ENCODE data around the gene FKBP7.

Gene FKBP7

DNA sequence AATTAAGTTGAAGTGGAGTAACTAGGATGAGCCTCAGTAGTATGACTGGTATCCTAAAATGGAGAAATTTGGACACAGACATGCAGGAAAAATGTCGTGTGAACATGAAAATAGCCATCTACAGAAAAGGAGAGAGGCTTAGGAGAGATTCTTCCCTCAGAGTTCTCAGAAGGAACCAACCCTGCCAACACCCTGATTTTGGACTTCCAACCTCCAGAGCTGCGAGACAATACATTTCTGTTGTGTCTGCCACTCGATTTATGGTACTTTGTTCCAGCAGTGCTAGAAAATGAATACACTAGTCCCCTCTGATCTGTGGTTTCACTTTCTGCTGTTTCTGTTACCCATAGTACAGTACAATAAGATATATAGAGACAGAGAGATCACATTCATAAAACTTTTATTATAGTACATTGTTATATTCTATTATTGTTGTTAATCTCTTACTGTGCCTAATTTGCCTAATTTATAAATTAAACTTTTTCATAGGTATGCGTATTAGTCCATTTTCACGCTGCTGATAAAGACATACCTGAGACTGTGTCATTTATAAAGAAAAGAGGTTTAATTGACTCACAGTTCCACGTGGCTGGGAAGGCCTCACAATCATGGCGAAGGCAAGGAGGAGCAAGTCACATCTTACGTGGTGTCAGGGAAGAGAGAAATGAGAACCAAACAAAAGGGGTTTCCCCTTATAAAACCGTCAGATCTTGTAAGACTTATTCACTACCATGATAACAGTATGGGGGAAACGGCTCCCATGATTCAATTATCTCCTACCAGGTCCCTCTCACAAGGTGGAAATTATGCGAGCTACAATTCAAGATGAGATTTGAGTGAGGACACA is 43.1 kb upstream of the FKBP7 start:
- FAIRE-seq (no peak), DNase-seq (ENCODE audit: insufficient read length, low spot score) (no peak)
- TF ChIP-seq, protein P1, sequence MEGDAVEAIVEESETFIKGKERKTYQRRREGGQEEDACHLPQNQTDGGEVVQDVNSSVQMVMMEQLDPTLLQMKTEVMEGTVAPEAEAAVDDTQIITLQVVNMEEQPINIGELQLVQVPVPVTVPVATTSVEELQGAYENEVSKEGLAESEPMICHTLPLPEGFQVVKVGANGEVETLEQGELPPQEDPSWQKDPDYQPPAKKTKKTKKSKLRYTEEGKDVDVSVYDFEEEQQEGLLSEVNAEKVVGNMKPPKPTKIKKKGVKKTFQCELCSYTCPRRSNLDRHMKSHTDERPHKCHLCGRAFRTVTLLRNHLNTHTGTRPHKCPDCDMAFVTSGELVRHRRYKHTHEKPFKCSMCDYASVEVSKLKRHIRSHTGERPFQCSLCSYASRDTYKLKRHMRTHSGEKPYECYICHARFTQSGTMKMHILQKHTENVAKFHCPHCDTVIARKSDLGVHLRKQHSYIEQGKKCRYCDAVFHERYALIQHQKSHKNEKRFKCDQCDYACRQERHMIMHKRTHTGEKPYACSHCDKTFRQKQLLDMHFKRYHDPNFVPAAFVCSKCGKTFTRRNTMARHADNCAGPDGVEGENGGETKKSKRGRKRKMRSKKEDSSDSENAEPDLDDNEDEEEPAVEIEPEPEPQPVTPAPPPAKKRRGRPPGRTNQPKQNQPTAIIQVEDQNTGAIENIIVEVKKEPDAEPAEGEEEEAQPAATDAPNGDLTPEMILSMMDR (IDR thresholded peaks at IDR 0.05; ENCODE audit: insufficient read depth, missing control alignments), result no peak

DNA sequence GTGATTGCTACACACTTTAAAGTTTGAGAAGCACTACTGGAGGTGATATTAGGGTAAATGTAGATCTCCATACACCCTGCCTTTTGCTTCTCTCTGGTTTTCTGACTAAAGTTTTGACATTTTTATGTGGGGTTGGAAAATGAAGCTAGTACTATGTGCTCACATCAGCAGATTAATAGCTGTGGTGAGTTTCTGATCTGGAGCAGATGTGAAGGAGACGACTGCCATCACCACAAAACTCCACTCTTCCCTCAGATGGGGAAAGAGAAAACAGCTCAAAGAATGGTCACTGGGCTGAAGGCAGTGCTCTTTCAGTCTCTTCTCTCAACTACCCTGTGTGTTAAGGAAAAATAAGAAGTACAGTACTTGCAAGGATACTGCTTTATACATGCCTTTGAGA is 39.1 kb upstream of the FKBP7 start:
- DNase-seq (ENCODE audit: insufficient read length, low spot score), result no peak
- TF ChIP-seq, protein P1 (IDR thresholded peaks at IDR 0.05; ENCODE audit: insufficient read depth, missing control alignments), result no peak
- FAIRE-seq, result no peak

DNA sequence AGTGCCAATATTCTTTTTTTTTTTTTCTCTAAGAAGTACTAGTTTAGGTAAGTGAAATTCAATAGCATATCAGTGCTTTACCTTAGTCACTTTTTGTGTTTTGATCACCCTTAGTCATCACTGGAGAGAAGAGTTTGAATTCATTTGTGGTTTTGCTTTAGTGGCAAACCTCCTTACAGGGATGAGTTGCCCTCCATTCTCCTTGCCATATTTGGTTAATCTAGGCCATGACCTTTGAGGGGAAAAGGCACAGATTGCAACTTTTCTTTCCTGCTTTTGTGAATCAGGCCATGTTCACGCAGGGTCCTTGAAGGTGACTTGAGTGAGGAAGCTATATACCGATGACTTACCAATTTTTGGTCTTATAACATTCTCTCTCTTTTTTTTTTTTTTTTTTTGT is 36.3 kb upstream of the FKBP7 start:
- no peak for DNase-seq (ENCODE audit: insufficient read length, low spot score)
- FAIRE-seq, result no peak
- TF ChIP-seq, protein P1 (IDR thresholded peaks at IDR 0.05; ENCODE audit: insufficient read depth, missing control alignments), result no peak

DNA sequence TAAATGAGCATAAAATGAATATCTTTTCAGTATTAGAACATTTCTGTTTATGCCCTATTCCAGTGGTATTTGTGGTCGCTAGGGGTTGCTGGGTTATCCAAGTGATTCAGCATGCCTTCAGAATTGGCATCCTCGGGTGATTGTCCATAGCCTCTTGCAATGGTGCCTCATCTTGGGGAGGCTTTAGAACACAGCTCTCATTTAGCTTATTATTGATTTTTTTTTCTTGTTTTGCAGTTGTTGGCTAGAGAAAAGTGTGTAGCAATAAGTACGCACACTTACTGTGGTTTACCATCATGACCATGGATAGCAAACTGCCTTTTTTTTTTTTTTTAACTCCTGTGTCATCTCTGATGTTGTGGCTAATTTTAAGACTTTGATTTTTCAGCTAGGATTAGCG is 35.5 kb upstream of the FKBP7 start:
- TF ChIP-seq, protein P1 (IDR thresholded peaks at IDR 0.05; ENCODE audit: insufficient read depth, missing control alignments), result no peak
- DNase-seq (ENCODE audit: insufficient read length, low spot score), result no peak
- FAIRE-seq, result no peak

DNA sequence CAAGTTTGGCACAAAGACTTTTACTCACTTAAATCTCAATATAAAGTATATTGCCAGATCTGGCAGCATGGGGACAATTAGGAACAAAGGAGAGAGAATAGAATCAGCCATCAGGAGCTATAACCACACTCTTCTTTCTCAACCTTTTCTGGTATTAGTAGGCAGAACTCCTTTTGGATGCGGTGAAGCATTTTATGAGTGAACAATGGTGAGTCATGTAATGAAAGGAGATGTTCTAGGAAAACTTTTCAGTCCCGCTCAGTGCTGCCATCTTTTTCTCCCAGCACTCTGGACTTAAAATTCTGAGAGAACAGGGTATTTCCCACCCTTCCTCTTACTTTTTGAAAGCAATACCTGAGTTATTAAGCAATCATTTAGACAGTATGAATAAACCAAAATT is 34.1 kb upstream of the FKBP7 start:
- FAIRE-seq (no peak), DNase-seq (ENCODE audit: insufficient read length, low spot score) (no peak)

DNA sequence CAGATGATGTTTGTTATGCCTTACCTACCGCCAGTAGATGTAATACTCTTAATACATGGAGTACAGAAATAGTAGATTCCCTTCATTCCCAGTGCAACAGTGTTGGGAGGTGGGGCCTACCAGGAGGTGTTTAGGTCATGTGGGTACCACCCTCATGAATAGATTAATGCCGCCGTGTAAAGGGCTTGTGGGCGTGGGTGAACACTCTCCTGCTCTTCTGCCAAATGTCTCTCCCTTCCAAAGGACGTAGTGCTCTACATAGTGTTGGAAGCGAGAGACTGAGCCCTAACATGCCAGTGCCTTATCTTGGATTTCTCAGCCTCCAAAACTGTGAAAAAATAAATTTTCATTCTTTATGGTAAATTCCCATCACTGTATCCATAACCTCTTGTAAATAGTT is 32.0 kb upstream of the FKBP7 start:
- FAIRE-seq (no peak), DNase-seq (ENCODE audit: insufficient read length, low spot score) (no peak)
- TF ChIP-seq, protein P1 (IDR thresholded peaks at IDR 0.05; ENCODE audit: insufficient read depth, missing control alignments), result no peak

More for the DNA sequence above, 34.1 kb upstream of the FKBP7 start:
- TF ChIP-seq, protein P1 (IDR thresholded peaks at IDR 0.05; ENCODE audit: insufficient read depth, missing control alignments), result no peak

DNA sequence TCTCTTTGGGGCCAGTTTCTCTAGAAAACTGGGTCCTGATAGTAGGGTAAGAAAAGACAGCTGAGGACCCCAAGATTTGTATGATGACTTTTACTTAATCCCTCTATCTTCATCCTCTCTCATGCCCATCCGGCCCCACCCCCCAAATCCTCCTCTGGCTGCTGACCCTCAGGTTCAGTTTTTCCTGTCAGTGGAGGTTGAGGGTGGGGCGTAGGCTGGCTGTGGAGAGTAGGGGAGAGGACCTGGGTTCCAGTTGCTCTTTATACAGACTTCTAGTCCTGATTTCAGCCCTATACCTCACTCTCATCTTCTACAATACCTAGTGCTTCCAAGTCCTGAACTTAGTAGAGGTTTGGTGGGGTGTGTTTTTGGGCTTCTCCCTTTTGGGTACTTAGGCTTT is 30.2 kb upstream of the FKBP7 start:
- DNase-seq (ENCODE audit: insufficient read length, low spot score), result no peak
- FAIRE-seq, result no peak
- TF ChIP-seq, protein P1 (IDR thresholded peaks at IDR 0.05; ENCODE audit: insufficient read depth, missing control alignments), result no peak

Data from D721Med (cell line).